Mucosa of stomach (tissue), 1 donor: ENCODE measurements around the gene LRRC8D.
"Not testable (repeated sequence)": the region's sequence is repeated elsewhere in the genome, so short reads cannot be mapped to it uniquely, and the experiment has no call there.

Experiments
- H3K27me3 ChIP-seq: one replicate; pipeline ENCODE4 v1.7.0; 2013; ENCODE audit warnings: mild to moderate bottlenecking, low read length; ENCODE audit not compliant: control insufficient read depth, insufficient read depth
- H3K36me3 ChIP-seq: one replicate; pipeline ENCODE4 v1.7.0; 2013; ENCODE audit warnings: low read length; ENCODE audit not compliant: control insufficient read depth, insufficient read depth
- H3K4me1 ChIP-seq: one replicate; pipeline ENCODE4 v1.7.0; 2013; ENCODE audit warnings: mild to moderate bottlenecking, low read length; ENCODE audit not compliant: control insufficient read depth, insufficient read depth
- H3K4me3 ChIP-seq: one replicate; pipeline ENCODE4 v1.7.0; 2013; ENCODE audit warnings: low read length
- H3K9ac ChIP-seq: one replicate; pipeline ENCODE4 v1.7.0; 2013; ENCODE audit warnings: mild to moderate bottlenecking, low read length, moderate library complexity
- H3K9me3 ChIP-seq: one replicate; pipeline ENCODE4 v1.7.0; 2013; ENCODE audit warnings: mild to moderate bottlenecking, low read length, moderate library complexity; ENCODE audit not compliant: control insufficient read depth
- donor health status: Pancreatic carcinoma.

LRRC8D gene

GRCh38 chr1:89974696-89975470, 154.1 kb downstream of the LRRC8D start:
- Histone ChIP-seq H3K9me3 (no peaks in the 10 kb centered on the region), H3K4me3 (no peak overlapping the region), H3K9ac (no peak overlapping the region), H3K36me3 (no peaks in the 10 kb centered on the region), H3K27me3 (no peaks in the 10 kb centered on the region), H3K4me1 (peaks cover 4% of the 10 kb centered on the region)

- H3K4me3 ChIP-seq, result no peak overlapping the region
- no peak overlapping the region for H3K9ac ChIP-seq
- H3K27me3 ChIP-seq, result no peaks in the 10 kb centered on the region
- peaks cover 4% of the 10 kb centered on the region for H3K4me1 ChIP-seq
- H3K36me3 ChIP-seq, result no peaks in the 10 kb centered on the region
- H3K9me3 ChIP-seq, result no peaks in the 10 kb centered on the region
Measured at GRCh38 chr1:89975540-89976125, 154.8 kb downstream of the LRRC8D start.

GRCh38 chr1:89978755-89979154, 157.9 kb downstream of the LRRC8D start:
- Histone ChIP-seq H3K27me3 (no peaks in the 10 kb centered on the region), H3K4me3 (no peak overlapping the region), H3K4me1 (peaks cover 4% of the 10 kb centered on the region), H3K9me3 (no peaks in the 10 kb centered on the region), H3K9ac (no peak overlapping the region), H3K36me3 (no peaks in the 10 kb centered on the region)

GRCh38 chr1:89980605-89981004, 159.8 kb downstream of the LRRC8D start:
- H3K36me3 ChIP-seq, result no peaks in the 10 kb centered on the region
- H3K4me1 ChIP-seq, result no peaks in the 10 kb centered on the region
- H3K27me3 ChIP-seq, result no peaks in the 10 kb centered on the region
- H3K9me3 ChIP-seq, result no peaks in the 10 kb centered on the region
- H3K9ac ChIP-seq, result no peak overlapping the region
- no peak overlapping the region for H3K4me3 ChIP-seq

GRCh38 chr1:89982846-89983245, 162.0 kb downstream of the LRRC8D start:
- not testable (repeated sequence) for H3K36me3 ChIP-seq, H3K9ac ChIP-seq, H3K4me1 ChIP-seq, H3K27me3 ChIP-seq, H3K9me3 ChIP-seq, H3K4me3 ChIP-seq

- not testable (repeated sequence) for H3K36me3 ChIP-seq, H3K4me3 ChIP-seq, H3K4me1 ChIP-seq, H3K27me3 ChIP-seq, H3K9ac ChIP-seq, H3K9me3 ChIP-seq
Measured at GRCh38 chr1:89984564-89985116, 163.8 kb downstream of the LRRC8D start.

GRCh38 chr1:89986020-89986419, 165.2 kb downstream of the LRRC8D start:
- Histone ChIP-seq H3K4me3 (no peak overlapping the region), H3K36me3 (no peaks in the 10 kb centered on the region), H3K9ac (no peak overlapping the region), H3K9me3 (no peaks in the 10 kb centered on the region), H3K27me3 (no peaks in the 10 kb centered on the region), H3K4me1 (peaks cover 8% of the 10 kb centered on the region)
